Heart right ventricle (tissue), 16 donors: Measurements from ENCODE around the gene NEK6. TPM values are rescaled to one million over a fixed set of nuclear protein-coding genes. Genes with fewer than 3 reads are reported as not detected.

ENCODE experiments used
- ATAC-seq, 8 donors: fragments of 200-7000 bp; cut with Tn5 transposase; one replicate each; pipeline ENCODE4 v1.9.1; 2020; ENCODE audit warnings: mild to moderate bottlenecking in 8 of 8, moderate library complexity in 8 of 8, moderate number of reproducible peaks in 1 of 8
- DNase-seq, 2 donors: peaks; one replicate each; pipeline ENCODE4 v3.0.0-alpha.2; 2020
- H3K27ac ChIP-seq, 10 donors: fragments of 200-600 bp; sonication (generic) in 2 of 10; one replicate each; pipeline versions ENCODE4 v1.5.0 to v1.8.0; 2020 to 2022; ENCODE audit warnings: mild to moderate bottlenecking in 3 of 10
- H3K27me3 ChIP-seq, 7 donors: fragments of 200-600 bp; one replicate each; pipeline ENCODE4 v1.8.0; 2021 to 2022; ENCODE audit warnings: mild to moderate bottlenecking in 2 of 7
- H3K36me3 ChIP-seq, 9 donors: fragments of 200-600 bp; sonication (generic) in 1 of 9; one replicate each; pipeline versions ENCODE4 v1.5.0 to v1.8.0; 2020 to 2022; ENCODE audit warnings: mild to moderate bottlenecking in 2 of 9
- H3K4me1 ChIP-seq, 9 donors: fragments of 200-600 bp; sonication (generic) in 1 of 9; one replicate each; pipeline versions ENCODE4 v1.5.0 to v1.8.0; 2020 to 2022; ENCODE audit warnings: mild to moderate bottlenecking in 4 of 9
- H3K4me3 ChIP-seq, 10 donors: fragments of 200-600 bp; sonication (generic) in 2 of 10; one replicate each; pipeline versions ENCODE4 v1.5.0 to v1.8.0; 2020 to 2022; ENCODE audit warnings: mild to moderate bottlenecking in 7 of 10, moderate library complexity in 2 of 10
- H3K9me3 ChIP-seq, 11 donors: fragments of 200-600 bp in 10 of 11; sonication (generic) in 2 of 11; one replicate each; pipeline versions ENCODE4 v1.5.0 to v1.8.0; 2013 to 2022; ENCODE audit warnings: mild to moderate bottlenecking in 2 of 11, control low read depth in 1 of 11, moderate library complexity in 1 of 11
- whole genome bisulfite sequencing, 2 donors: extraction: QIAGEN DNeasy Blood & Tissue Kit; methylation state at CpG; one replicate each; pipeline ENCODE4 v1.1.7; 2013; ENCODE audit warnings: inconsistent platforms in 1 of 2; 5-methylcytosine and 5-hydroxymethylcytosine counted together
- intact Hi-C, 10 donors: fragments of 100-400 bp; cut with DNase I; formaldehyde crosslinking; loops; one replicate each; pipeline versions ENCODE4 v1.11.1 to v1.14.2; 2022
- polyA plus RNA-seq, 2 donors: library from polyadenylated mRNA; stranded (reverse); fragments of 200-250 nt; gene quantifications; one replicate each; pipeline ENCODE4 v1.2.3, GENCODE V29; 2013
- total RNA-seq, 10 donors: library from RNA; stranded (reverse); fragmentation: NEBNext Ultra II Directional in 3 of 10; extraction: Animal tissue kit (Norgen Biotek cat#: 25700) in 3 of 10; gene quantifications; one replicate each; pipeline versions ENCODE4 v1.2.1 to v1.2.4, GENCODE V29; 2021 to 2023
- TF ChIP-seq, protein P1 (sequence below), 9 donors: fragments of 200-600 bp; sonication (generic) in 2 of 9; IDR thresholded peaks; one replicate each; pipeline versions ENCODE4 v1.5.0 to v1.8.0; 2021 to 2022; ENCODE audit warnings: antibody characterized with exemption in 9 of 9, mild to moderate bottlenecking in 5 of 9, moderate library complexity in 1 of 9
- donor health status: Arrhythmogenic right ventricular cardiomyopathy.
- donor health status: ischemic (EF 13 %, LVEDD 7.1; RV severe dilation, severe dysfunction).
- donor health status: healthy with polysubstance abuse.
- donor health status: DM: no; HTN: yes; CAD: no.
- donor health status: DM: no; HTN: no; CAD: no.
- donor health status: ischemic (EF 25% LVEDD 6.9; RV normal size, moderate dysfunction).
- donor health status: ischemic (EF 25% LVEDD 5.7; RV mildly dilated, moderate dysfunction).
- donor health status: healthy.
- donor health status: DM: yes; HTN: yes; CAD: no.
- donor health status: Ischemic cardiomyopathy.
- donor health status: ischemic (EF 35%, LVEDD 5.7; RV mildly dilated, moderate dysfunction).
- donor health status: nonischemic (EF 11% LVEDD 7.7; RV severe dilation, severe dysfunction).
- donor health status: DM: yes; HTN: yes; CAD: no.
- donor health status: PGD.
- donor health status: ischemic (EF 29% LVEDD 5.4; RV normal size, mild dysfunction).
- donor health status: nonischemic (EF 23%, LVEDD 6.1; RV moderate dilation, normal function).

Gene NEK6
- total and polyA plus RNA-seq, 12 donors, result 1.9 to 22.4 (median 7.5) TPM

DNA sequence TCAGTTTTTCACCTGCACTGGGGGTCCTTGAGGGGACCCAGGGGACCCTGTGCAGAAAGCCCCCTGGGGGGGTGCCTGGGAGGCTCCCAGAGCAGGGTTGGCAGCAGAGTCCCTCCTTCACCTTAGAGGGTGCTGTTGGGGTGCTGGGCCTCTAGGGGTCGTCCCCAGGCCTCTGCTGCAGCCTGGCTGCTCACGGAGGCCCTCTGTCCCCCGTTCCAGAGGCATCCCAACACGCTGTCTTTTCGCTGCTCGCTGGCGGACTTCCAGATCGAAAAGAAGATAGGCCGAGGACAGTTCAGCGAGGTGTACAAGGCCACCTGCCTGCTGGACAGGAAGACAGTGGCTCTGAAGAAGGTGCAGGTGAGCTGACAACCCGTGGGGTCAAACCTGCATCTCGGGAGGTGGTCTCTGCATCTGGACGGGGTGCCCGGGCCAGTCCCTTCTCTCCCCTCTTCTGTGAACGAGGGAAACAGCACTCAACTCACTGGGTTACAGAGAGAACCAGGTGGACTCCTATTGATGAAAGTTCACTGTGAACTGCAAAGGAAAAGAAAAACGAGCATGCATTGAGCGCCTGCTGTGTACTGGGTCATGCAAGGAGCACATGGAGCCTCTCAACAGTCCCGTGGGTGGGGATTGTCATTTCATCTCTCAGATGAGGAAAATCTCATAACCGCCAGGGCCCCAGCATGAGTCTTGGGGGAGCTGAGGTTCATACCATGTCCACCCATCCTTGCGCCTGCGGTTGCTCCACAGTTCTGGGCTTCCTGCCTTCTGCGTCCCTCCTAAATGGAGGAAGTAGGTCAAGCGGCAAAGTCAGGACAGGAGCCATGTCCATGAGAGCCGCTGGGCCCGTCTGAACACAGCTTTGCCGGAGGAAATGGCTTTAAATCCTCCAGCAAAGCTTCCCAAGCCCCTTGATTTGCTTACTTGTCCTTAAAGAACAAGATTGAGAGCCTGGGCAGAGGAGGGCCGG lies 54.8 kb downstream of the NEK6 start:
- 87% methylated on average over 27 of the region's 27 CpGs for WGBS, 2 donors
- TF ChIP-seq, protein P1, sequence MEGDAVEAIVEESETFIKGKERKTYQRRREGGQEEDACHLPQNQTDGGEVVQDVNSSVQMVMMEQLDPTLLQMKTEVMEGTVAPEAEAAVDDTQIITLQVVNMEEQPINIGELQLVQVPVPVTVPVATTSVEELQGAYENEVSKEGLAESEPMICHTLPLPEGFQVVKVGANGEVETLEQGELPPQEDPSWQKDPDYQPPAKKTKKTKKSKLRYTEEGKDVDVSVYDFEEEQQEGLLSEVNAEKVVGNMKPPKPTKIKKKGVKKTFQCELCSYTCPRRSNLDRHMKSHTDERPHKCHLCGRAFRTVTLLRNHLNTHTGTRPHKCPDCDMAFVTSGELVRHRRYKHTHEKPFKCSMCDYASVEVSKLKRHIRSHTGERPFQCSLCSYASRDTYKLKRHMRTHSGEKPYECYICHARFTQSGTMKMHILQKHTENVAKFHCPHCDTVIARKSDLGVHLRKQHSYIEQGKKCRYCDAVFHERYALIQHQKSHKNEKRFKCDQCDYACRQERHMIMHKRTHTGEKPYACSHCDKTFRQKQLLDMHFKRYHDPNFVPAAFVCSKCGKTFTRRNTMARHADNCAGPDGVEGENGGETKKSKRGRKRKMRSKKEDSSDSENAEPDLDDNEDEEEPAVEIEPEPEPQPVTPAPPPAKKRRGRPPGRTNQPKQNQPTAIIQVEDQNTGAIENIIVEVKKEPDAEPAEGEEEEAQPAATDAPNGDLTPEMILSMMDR (IDR thresholded peaks at IDR 0.05), result no peak
- H3K9me3 ChIP-seq, result no peaks in the 10 kb centered on the region
- H3K4me1 ChIP-seq, result no peaks in the 10 kb centered on the region
- H3K27me3 ChIP-seq, result no peaks in the 10 kb centered on the region
- intact Hi-C loops, result no loop called here
- DNase-seq (no peak), ATAC-seq (no peak)
- no peak overlapping the region for H3K4me3 ChIP-seq
- H3K36me3 ChIP-seq, result peaks cover 0 to 82% (median 0%) of the 10 kb centered on the region in 9 donors
- no peak overlapping the region for H3K27ac ChIP-seq

DNA sequence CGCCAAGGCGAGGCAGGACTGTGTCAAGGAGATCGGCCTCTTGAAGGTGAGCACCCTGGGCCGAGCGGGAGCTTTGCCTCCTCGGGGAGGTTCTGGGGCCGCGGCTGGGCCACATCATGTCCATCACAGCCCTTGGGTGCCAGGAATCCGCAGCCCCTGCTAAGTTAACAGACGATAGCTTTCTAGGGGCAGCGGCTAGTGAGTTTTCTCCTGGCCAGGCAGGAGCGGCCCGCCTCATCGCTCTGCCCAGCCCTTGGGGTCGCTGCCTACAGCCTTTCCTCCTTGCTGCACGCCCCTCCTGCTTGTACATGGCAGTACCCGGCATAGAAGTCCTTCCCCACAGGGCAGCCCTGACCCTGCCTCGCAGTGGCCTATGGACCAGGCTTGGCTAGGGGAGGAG lies 56.2 kb downstream of the NEK6 start:
- ATAC-seq (no peak), DNase-seq (no peak)
- no peaks in the 10 kb centered on the region for H3K27me3 ChIP-seq
- H3K36me3 ChIP-seq, result peaks cover 0 to 81% (median 0%) of the 10 kb centered on the region in 9 donors
- intact Hi-C loops, result no loop called here
- no peaks in the 10 kb centered on the region for H3K4me1 ChIP-seq
- 93 to 97% methylated on average over 18 of the region's 18 CpGs for WGBS, 2 donors
- TF ChIP-seq, protein P1 (IDR thresholded peaks at IDR 0.05), result no peak
- no peaks in the 10 kb centered on the region for H3K9me3 ChIP-seq
- H3K4me3 ChIP-seq, result no peak overlapping the region
- H3K27ac ChIP-seq, result no peak overlapping the region

DNA sequence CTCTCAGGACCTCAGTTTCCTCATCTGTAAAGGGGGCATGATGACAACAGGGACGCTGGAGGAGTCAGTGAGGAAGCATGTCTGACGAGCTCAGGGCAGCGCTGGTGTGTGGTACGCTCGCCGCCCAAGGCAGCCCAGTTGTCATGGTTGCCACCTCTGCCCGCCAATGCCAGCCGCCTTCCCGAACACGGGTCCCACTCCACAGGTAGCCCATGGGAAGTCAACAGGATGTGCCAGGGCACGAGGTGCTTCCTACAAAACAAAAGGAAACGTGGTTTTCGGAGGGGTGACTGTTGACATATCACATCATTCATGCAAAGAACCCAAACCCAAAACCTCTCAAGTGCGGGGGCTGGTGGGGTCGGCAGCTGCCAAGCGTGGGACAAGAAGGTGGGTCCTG lies 58.1 kb downstream of the NEK6 start:
- DNase-seq (no peak), ATAC-seq (no peak)
- peaks cover 0 to 72% (median 0%) of the 10 kb centered on the region in 9 donors for H3K36me3 ChIP-seq
- TF ChIP-seq, protein P1 (IDR thresholded peaks at IDR 0.05), result no peak
- WGBS, 2 donors, result 87 to 90% methylated on average over 16 of the region's 16 CpGs
- H3K4me1 ChIP-seq, result peaks cover 0 to 9% (median 3%) of the 10 kb centered on the region in 9 donors
- no peak overlapping the region for H3K27ac ChIP-seq
- intact Hi-C loops, result loop anchor here in 2 of 10 donors (2.0 to 5.0 kb wide), 2 partner anchors 34 to 189 kb away; no protein-coding TSS in a partner anchor
- H3K27me3 ChIP-seq, result no peaks in the 10 kb centered on the region
- H3K9me3 ChIP-seq, result no peaks in the 10 kb centered on the region
- H3K4me3 ChIP-seq, result no peak overlapping the region

- no peak overlapping the region for H3K4me3 ChIP-seq
- 56 to 61% methylated on average over 17 of the region's 17 CpGs for WGBS, 2 donors
- no peak overlapping the region for H3K27ac ChIP-seq
- no peaks in the 10 kb centered on the region for H3K27me3 ChIP-seq
- no peaks in the 10 kb centered on the region for H3K9me3 ChIP-seq
- ATAC-seq (peak; percentile 83 to 89 (median 88)), DNase-seq (peak; percentile 66 to 77)
- H3K36me3 ChIP-seq, result peaks cover 0 to 82% (median 0%) of the 10 kb centered on the region in 9 donors
- intact Hi-C loops, result loop anchor here in 8 of 10 donors (1.0 to 5.0 kb wide), 4 partner anchors 188 to 194 kb away; no protein-coding TSS in a partner anchor
- H3K4me1 ChIP-seq, result peaks cover 0 to 15% (median 3%) of the 10 kb centered on the region in 9 donors
- TF ChIP-seq, protein P1 (IDR thresholded peaks at IDR 0.05), result peak; percentile 73 to 92 (median 85)
These were observed 62.6 kb downstream of the NEK6 start for GRCh38 chr9:124320062-124320973.
